Measurements from ENCODE around the gene PSMA6.

DNA sequence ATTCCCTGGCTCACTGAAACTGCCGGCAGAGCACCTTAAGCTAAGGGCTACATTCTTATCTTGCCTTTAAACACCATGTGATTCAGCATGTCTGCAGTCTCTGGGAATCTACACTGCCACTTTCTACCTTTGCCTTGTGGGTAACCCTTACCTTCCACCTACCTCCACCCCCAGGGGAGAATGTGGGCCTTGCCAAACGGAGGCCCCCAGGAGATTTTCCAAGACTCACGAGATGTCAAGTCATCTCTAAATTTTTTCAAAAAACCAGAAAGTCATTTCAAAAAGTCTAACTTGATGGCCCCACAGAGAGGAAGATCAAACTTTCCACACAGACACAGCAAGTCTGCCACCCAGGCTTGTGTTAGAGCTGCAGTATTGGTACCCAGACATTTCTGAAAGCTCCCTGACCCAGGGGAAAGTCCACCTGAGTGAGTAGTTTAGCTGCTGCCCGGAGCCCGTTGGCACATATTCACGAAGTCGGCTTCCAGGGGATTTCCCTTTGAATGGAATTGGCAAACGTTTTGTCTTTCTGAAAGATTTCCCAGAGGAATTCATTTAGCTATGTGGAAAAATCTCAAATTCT is 4.7 kb upstream of the PSMA6 start:
- TF ChIP-seq, protein P1, sequence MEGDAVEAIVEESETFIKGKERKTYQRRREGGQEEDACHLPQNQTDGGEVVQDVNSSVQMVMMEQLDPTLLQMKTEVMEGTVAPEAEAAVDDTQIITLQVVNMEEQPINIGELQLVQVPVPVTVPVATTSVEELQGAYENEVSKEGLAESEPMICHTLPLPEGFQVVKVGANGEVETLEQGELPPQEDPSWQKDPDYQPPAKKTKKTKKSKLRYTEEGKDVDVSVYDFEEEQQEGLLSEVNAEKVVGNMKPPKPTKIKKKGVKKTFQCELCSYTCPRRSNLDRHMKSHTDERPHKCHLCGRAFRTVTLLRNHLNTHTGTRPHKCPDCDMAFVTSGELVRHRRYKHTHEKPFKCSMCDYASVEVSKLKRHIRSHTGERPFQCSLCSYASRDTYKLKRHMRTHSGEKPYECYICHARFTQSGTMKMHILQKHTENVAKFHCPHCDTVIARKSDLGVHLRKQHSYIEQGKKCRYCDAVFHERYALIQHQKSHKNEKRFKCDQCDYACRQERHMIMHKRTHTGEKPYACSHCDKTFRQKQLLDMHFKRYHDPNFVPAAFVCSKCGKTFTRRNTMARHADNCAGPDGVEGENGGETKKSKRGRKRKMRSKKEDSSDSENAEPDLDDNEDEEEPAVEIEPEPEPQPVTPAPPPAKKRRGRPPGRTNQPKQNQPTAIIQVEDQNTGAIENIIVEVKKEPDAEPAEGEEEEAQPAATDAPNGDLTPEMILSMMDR (conservative IDR thresholded peaks at IDR 0.05) = no peak
- TF ChIP-seq ZFX (IDR thresholded peaks at IDR 0.05) = no peak
